H1 (cell line): ENCODE data around the gene ABCA5. TPM values are rescaled to one million over a fixed set of nuclear protein-coding genes. Genes with fewer than 3 reads are reported as not detected.

Experiments
- CTCF ChIA-PET: fragments of 300-600 bp; sonication (Branson Sonifier 250); formaldehyde crosslinking; loops from one replicate; lab custom pipeline; 2021; ENCODE audit not compliant: partially characterized antibody; lab: Charles Lee
- POLR2A ChIA-PET: fragments of 300-600 bp; sonication (Branson Sonifier 250); formaldehyde crosslinking; loops from one replicate; lab custom pipeline; 2021; ENCODE audit warnings: inconsistent platforms; ENCODE audit not compliant: partially characterized antibody; lab: Charles Lee
- DNase-seq, 2 experiments: peaks; one replicate each; pipeline versions ENCODE4 v3.0.0 to v3.0.0-alpha.2; 2010 to 2022; ENCODE audit warnings: low spot score in 2 of 2, low read depth in 1 of 2, mixed read lengths in 1 of 2
- FAIRE-seq: peaks from 2 replicates; lab custom pipeline; 2011; peaks lifted over from hg19 to GRCh38; lab: Jason Lieb, UNC
- H2AFZ ChIP-seq: 2 replicates; pipeline ENCODE4 v1.8.1; 2012; ENCODE audit warnings: low read length, inconsistent platforms
- H2AK5ac ChIP-seq: 2 replicates; pipeline ENCODE4 v1.6.1; 2013; ENCODE audit warnings: low read depth, low read length
- H2BK120ac ChIP-seq: replicated peaks from 2 replicates; pipeline ENCODE3; 2013; ENCODE audit warnings: low read depth, low read length, inconsistent platforms
- H2BK12ac ChIP-seq: 2 replicates; pipeline ENCODE4 v1.6.1; 2013; ENCODE audit warnings: low read depth, low read length
- H2BK15ac ChIP-seq: 2 replicates; pipeline ENCODE4 v1.6.1; 2013; ENCODE audit warnings: low read length
- H2BK20ac ChIP-seq: 2 replicates; pipeline ENCODE4 v1.6.1; 2013; ENCODE audit warnings: low read length
- H2BK5ac ChIP-seq: 2 replicates; pipeline ENCODE4 v1.6.1; 2013; ENCODE audit warnings: low read depth, low read length
- H3K14ac ChIP-seq: 2 replicates; pipeline ENCODE4 v1.6.1; 2013; ENCODE audit warnings: inconsistent platforms; ENCODE audit not compliant: insufficient read length
- H3K18ac ChIP-seq: 2 replicates; pipeline ENCODE4 v1.6.1; 2013; ENCODE audit warnings: low read length; ENCODE audit errors: extremely low read depth
- H3K23ac ChIP-seq: 2 replicates; pipeline ENCODE4 v1.6.1; 2013; ENCODE audit warnings: inconsistent platforms; ENCODE audit not compliant: insufficient read length
- H3K23me2 ChIP-seq: 2 replicates; pipeline ENCODE4 v1.6.1; 2013; ENCODE audit warnings: low read depth, low read length
- H3K27ac ChIP-seq: 2 replicates; pipeline ENCODE4 v1.6.1; 2011; ENCODE audit warnings: low read depth, low read length, inconsistent platforms
- H3K27me3 ChIP-seq, 4 experiments: replicated peaks in 1 of 4; 1 replicate in 1 of 4; 2 replicates in 3 of 4; pipeline versions ENCODE4 v1.6.1 to v1.8.1; 2011 to 2013; ENCODE audit warnings: low read length in 3 of 4, mild to moderate bottlenecking in 3 of 4, inconsistent platforms in 2 of 4, mixed read lengths in 2 of 4, moderate library complexity in 1 of 4; ENCODE audit not compliant: control insufficient read depth in 3 of 4, insufficient read depth in 3 of 4; ENCODE audit errors: extremely low read depth in 1 of 4
- H3K36me3 ChIP-seq, 4 experiments: 2 replicates each; pipeline versions ENCODE4 v1.6.1 to v1.8.1; 2011 to 2013; ENCODE audit warnings: mild to moderate bottlenecking in 4 of 4, low read length in 3 of 4, moderate library complexity in 2 of 4, control low read depth in 1 of 4, inconsistent platforms in 1 of 4; ENCODE audit not compliant: insufficient read depth in 4 of 4, control insufficient read depth in 2 of 4
- H3K4ac ChIP-seq: replicated peaks from 2 replicates; pipeline ENCODE3; 2013; ENCODE audit warnings: low read length, low read depth, mixed read lengths, inconsistent platforms; ENCODE audit not compliant: insufficient read length
- H3K4me1 ChIP-seq, 4 experiments: replicated peaks in 1 of 4; 1 replicate in 1 of 4; 2 replicates in 3 of 4; pipeline versions ENCODE4 v1.6.1 to v1.8.1; 2011 to 2013; ENCODE audit warnings: low read length in 3 of 4, inconsistent platforms in 2 of 4, mixed read lengths in 1 of 4; ENCODE audit not compliant: insufficient read depth in 4 of 4, control insufficient read depth in 3 of 4
- H3K4me2 ChIP-seq, 2 experiments: 2 replicates each; pipeline versions ENCODE4 v1.6.1 to v1.8.1; 2011 to 2013; ENCODE audit warnings: low read depth in 2 of 2, low read length in 2 of 2, control low read depth in 1 of 2, inconsistent platforms in 1 of 2, mild to moderate bottlenecking in 1 of 2; ENCODE audit not compliant: insufficient read depth in 1 of 2
- H3K4me3 ChIP-seq, 4 experiments: fragments of 200-600, 300-600 bp in 1 of 4; sonication (generic), shearing (Covaris generic), sonication (Bioruptor Twin) in 1 of 4; 2 replicates each; pipeline versions ENCODE4 v1.5.1 to v1.8.1; 2011 to 2016; ENCODE audit warnings: low read length in 4 of 4, low read depth in 3 of 4, control low read depth in 2 of 4, inconsistent platforms in 2 of 4, mild to moderate bottlenecking in 2 of 4, mixed read lengths in 1 of 4, moderate library complexity in 1 of 4; ENCODE audit not compliant: insufficient read depth in 2 of 4; ENCODE audit errors: extremely low read depth in 1 of 4
- H3K56ac ChIP-seq: replicated peaks from 2 replicates; pipeline ENCODE3; 2013; ENCODE audit warnings: low read depth, mild to moderate bottlenecking, mixed read lengths, low read length, inconsistent platforms; ENCODE audit not compliant: insufficient read length
- H3K79me1 ChIP-seq: 2 replicates; pipeline ENCODE4 v1.6.1; 2013; ENCODE audit warnings: low read depth, low read length, control low read depth
- H3K79me2 ChIP-seq, 2 experiments: 2 replicates each; pipeline versions ENCODE4 v1.6.1 to v1.8.1; 2012 to 2013; ENCODE audit warnings: low read length in 2 of 2, mild to moderate bottlenecking in 2 of 2, inconsistent platforms in 1 of 2; ENCODE audit not compliant: insufficient read depth in 2 of 2, control insufficient read depth in 1 of 2
- H3K9ac ChIP-seq, 4 experiments: replicated peaks in 1 of 4; 1 replicate in 1 of 4; 2 replicates in 3 of 4; pipeline versions ENCODE4 v1.6.1 to v1.8.1; 2011 to 2013; ENCODE audit warnings: low read depth in 3 of 4, low read length in 3 of 4, control low read depth in 2 of 4, mild to moderate bottlenecking in 2 of 4, moderate library complexity in 2 of 4, inconsistent platforms in 1 of 4; ENCODE audit errors: extremely low read depth in 1 of 4
- H3K9me3 ChIP-seq, 2 experiments: 2 replicates each; pipeline versions ENCODE4 v1.6.1 to v1.8.1; 2012 to 2013; ENCODE audit warnings: mild to moderate bottlenecking in 2 of 2, moderate library complexity in 2 of 2, control low read depth in 1 of 2, inconsistent platforms in 1 of 2, low read depth in 1 of 2, low read length in 1 of 2, mixed read lengths in 1 of 2; ENCODE audit not compliant: insufficient read depth in 2 of 2
- H4K20me1 ChIP-seq, 2 experiments: replicated peaks in 1 of 2; 2 replicates each; pipeline versions ENCODE3 to v1.8.1; 2011 to 2013; ENCODE audit warnings: inconsistent platforms in 2 of 2, low read length in 2 of 2, mild to moderate bottlenecking in 1 of 2; ENCODE audit not compliant: insufficient read depth in 2 of 2, control insufficient read depth in 1 of 2
- H4K5ac ChIP-seq: 2 replicates; pipeline ENCODE4 v1.6.1; 2013; ENCODE audit warnings: low read length, low read depth, mixed read lengths, inconsistent platforms; ENCODE audit not compliant: insufficient read length
- H4K8ac ChIP-seq: 2 replicates; pipeline ENCODE4 v1.8.0; 2013; ENCODE audit warnings: mild to moderate bottlenecking, moderate library complexity, low read length, inconsistent platforms; ENCODE audit not compliant: insufficient read depth; ENCODE audit errors: extremely low read depth
- H4K91ac ChIP-seq: replicated peaks from 2 replicates; pipeline ENCODE3; 2013; ENCODE audit warnings: low read length, mixed read lengths, inconsistent platforms; ENCODE audit not compliant: insufficient read length
- E2F6 ChIP-seq: IDR thresholded peaks from 2 replicates; pipeline ENCODE4 v1.6.1; 2012; ENCODE audit warnings: inconsistent platforms
- HDAC2 ChIP-seq, 2 experiments: fragments of 300-600 bp in 1 of 2; sonication (generic) in 1 of 2; IDR thresholded peaks; 2 replicates each; pipeline ENCODE4 v1.6.1; 2011 to 2012; ENCODE audit warnings: low read depth in 2 of 2, low read length in 2 of 2, mild to moderate bottlenecking in 2 of 2, moderate library complexity in 2 of 2, borderline replicate concordance in 1 of 2, inconsistent platforms in 1 of 2
- JUND ChIP-seq: IDR thresholded peaks from 2 replicates; pipeline ENCODE4 v1.6.1; 2011; ENCODE audit warnings: mild to moderate bottlenecking, improper control_type of control experiment, low read length
- PHF8 ChIP-seq: fragments of 200-600 bp; sonication (generic); conservative IDR thresholded peaks from 2 replicates; pipeline ENCODE4 v1.7.1; 2012; ENCODE audit warnings: low read depth, mild to moderate bottlenecking, inconsistent platforms, low read length, moderate library complexity
- RAD21 ChIP-seq, 2 experiments: IDR thresholded peaks in 1 of 2; conservative IDR thresholded peaks in 1 of 2; 2 replicates each; pipeline ENCODE4 v1.6.1; 2011; ENCODE audit warnings: low read depth in 2 of 2, low read length in 2 of 2, improper control_type of control experiment in 1 of 2, inconsistent platforms in 1 of 2, mild to moderate bottlenecking in 1 of 2, moderate library complexity in 1 of 2
- SIN3A ChIP-seq, 2 experiments: IDR thresholded peaks in 1 of 2; conservative IDR thresholded peaks in 1 of 2; 2 replicates each; pipeline ENCODE4 v1.6.1; 2011 to 2012; ENCODE audit warnings: low read length in 2 of 2, improper control_type of control experiment in 1 of 2, low read depth in 1 of 2, mild to moderate bottlenecking in 1 of 2
- WGBS, 2 experiments: shearing (Covaris generic) in 1 of 2; methylation state at CpG; one replicate each; pipeline versions ENCODE4 v1.1.6 to v1.1.7; 2013 to 2015; ENCODE audit warnings: low lambda C conversion rate in 2 of 2, mixed read lengths in 2 of 2, inconsistent platforms in 1 of 2, low coverage in 1 of 2, missing lambda C conversion rate in 1 of 2; ENCODE audit not compliant: insufficient replicate concordance in 2 of 2, insufficient coverage in 1 of 2, insufficient read length in 1 of 2; ENCODE audit errors: extremely low coverage in 1 of 2, missing lambda C conversion rate in 1 of 2; 5-methylcytosine and 5-hydroxymethylcytosine counted together
- long read RNA-seq, 2 experiments: library from RNA in 1 of 2; library from capped mRNA in 1 of 2; stranded (forward); transcript quantifications; one replicate each; pipeline ENCODE4 v2.0.0, GENCODE V29; 2021; ENCODE audit warnings: inconsistent platforms in 1 of 2
- polyA minus RNA-seq, 3 experiments: library from RNA; depleted of rRNA, polyadenylated mRNA; stranded (reverse); fragments of >200 nt; gene quantifications; 1 replicate in 2 of 3; 2 replicates in 1 of 3; pipeline ENCODE4 v1.2.3, GENCODE V29; 2011
- polyA plus RNA-seq, 7 experiments: library from polyadenylated mRNA; depleted of rRNA in 3 of 7; stranded (reverse) in 5 of 7; unstranded in 2 of 7; fragments of >200 nt in 5 of 7; fragments of 200-250 nt in 2 of 7; gene quantifications; 1 replicate in 5 of 7; 2 replicates in 1 of 7; 4 replicates in 1 of 7; pipeline versions ENCODE4 v1.2.1 to v1.2.3, GENCODE V29; 2011 to 2013; ENCODE audit warnings: missing spikeins in 2 of 7, mixed read lengths in 2 of 7
- total RNA-seq: library from RNA; stranded (reverse); fragmentation: NEBNext Ultra II Directional; extraction: Animal tissue kit (Norgen Biotek cat#: 25700); gene quantifications from 2 replicates; pipeline ENCODE4 v1.2.1, GENCODE V29; 2021

The ABCA5 gene
- 2.3 and 4.1 TPM in 2 replicates for total RNA-seq
- polyA plus RNA-seq (2011; rRNA removed): 0.52 and 1.3 TPM in 2 replicates
- polyA plus RNA-seq (2011; cell fraction: cytosol; rRNA removed): 1.4 TPM
- polyA plus RNA-seq (2011; cell fraction: nucleus; rRNA removed): 0.83 TPM
- 0.66 to 1.3 TPM (median 0.94 TPM) in 4 replicates for polyA plus RNA-seq (2012, experiment 1 of 2)
- 0.18 TPM for polyA plus RNA-seq (2012, experiment 2 of 2)
- 1.6 TPM for polyA plus RNA-seq (2013, experiment 1 of 2)
- 1.6 TPM for polyA plus RNA-seq (2013, experiment 2 of 2)
- 1.7 and 2.0 TPM in 2 replicates for polyA minus RNA-seq (2011; rRNA and poly(A)+ RNA removed)
- 0.81 TPM for polyA minus RNA-seq (2011; cell fraction: cytosol; rRNA and poly(A)+ RNA removed)
- 4.8 TPM for polyA minus RNA-seq (2011; cell fraction: nucleus; rRNA and poly(A)+ RNA removed)
- long read RNA-seq, experiment 1: 0 reads
- long read RNA-seq, experiment 2: 0 reads

DNA sequence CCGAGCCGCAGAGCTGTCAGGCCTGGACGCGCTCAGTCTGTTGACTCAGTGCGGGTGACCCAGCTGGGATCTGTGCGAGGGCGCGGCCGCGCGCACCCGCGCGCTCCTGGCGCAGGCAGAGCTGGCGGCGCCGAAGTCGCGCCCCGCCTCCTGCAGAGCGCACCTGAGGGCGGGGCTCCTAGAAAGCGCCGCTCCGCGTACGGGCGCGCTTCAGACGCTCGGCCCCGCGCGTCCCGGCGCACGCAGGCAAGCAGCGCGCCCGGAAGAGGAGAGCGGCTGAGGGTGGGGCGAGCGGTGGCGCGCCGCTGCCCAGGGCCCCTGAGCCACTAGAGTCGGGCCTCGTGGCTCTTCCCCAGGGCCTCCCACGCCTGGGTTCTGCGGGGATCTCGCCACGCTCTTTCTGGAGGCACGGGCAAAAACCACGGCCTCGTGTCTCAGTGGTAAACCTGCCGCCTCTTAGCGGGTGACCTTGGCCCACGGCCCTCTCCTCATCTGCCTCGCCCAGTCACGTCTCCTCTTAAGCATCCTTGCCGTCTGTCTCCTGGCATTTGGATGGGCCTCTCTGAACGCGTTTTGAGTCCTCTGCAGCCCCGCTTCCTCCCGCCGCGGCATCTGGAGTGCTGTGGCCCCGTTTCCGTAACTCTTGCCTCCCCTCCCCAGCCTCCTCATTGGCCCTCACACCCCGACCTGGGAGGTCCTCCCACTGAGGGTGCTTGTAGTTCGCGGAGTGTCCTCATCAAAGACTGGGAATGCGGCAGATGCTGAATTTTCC, at the start of gene ABCA5:
ABCA5 (minus strand) TSS at position 74 of the 772 bp plus-strand sequence. CDS start 12,718 bp downstream, outside the sequence.
- peak; percentile 82 to 84 for DNase-seq
- TF ChIP-seq E2F6: peak; percentile 30; the same call in 1 of the 2 replicates
- TF ChIP-seq SIN3A (conservative IDR thresholded peaks at IDR 0.05 in 1 of 2, IDR thresholded peaks at IDR 0.05 in 1 of 2; ENCODE audit: low read depth in 1 of 2, low read length in 2 of 2): peak; percentile 76 to 96; a peak in 3 of 4 replicates
- peak; percentile 80 for TF ChIP-seq PHF8
- peak; percentile 59 to 91; a peak in 2 of 4 replicates for TF ChIP-seq HDAC2 (IDR thresholded peaks at IDR 0.05; ENCODE audit: borderline replicate concordance in 1 of 2, low read depth in 2 of 2, low read length in 2 of 2)
- TF ChIP-seq RAD21 (IDR thresholded peaks at IDR 0.05 in 1 of 2, conservative IDR thresholded peaks at IDR 0.05 in 1 of 2; ENCODE audit: low read depth in 2 of 2, low read length in 2 of 2): no peak
- TF ChIP-seq JUND: no peak

More for the DNA sequence above, at the start of gene ABCA5:
- H3K14ac ChIP-seq: no peak within 1 kb of the TSS
- peak within 1 kb of the TSS; percentile 74 to 97 for H3K4me2 ChIP-seq
- H3K4ac ChIP-seq: no peak within 1 kb of the TSS
- ChIA-PET POLR2A (interaction anchor here (0.5 to 1.4 kb wide), 5 partner anchors 10 to 667 kb away, joined by 3 to 5 read pairs (median 4); no protein-coding TSS in a partner anchor), CTCF (interaction anchor here (1.0 to 3.1 kb wide), 6 partner anchors 8 to 787 kb away, joined by 3 to 9 read pairs (median 3); no protein-coding TSS in a partner anchor)
- no peak within 1 kb of the TSS for H2BK120ac ChIP-seq
- peaks cover 0 to 15% (median 10%) of the 10 kb centered on the region in 4 experiments; a peak in 5 of 7 replicates for H3K27me3 ChIP-seq
- H4K20me1 ChIP-seq: no peaks in the 10 kb centered on the region
- no peaks in the 10 kb centered on the region for H3K79me1 ChIP-seq
- H3K27ac ChIP-seq: no peak within 1 kb of the TSS
- peak within 1 kb of the TSS; percentile 59 for H4K5ac ChIP-seq
- H3K36me3 ChIP-seq: no peaks in the 10 kb centered on the region
- H3K9ac ChIP-seq: peak within 1 kb of the TSS in 3 of 4 experiments; percentile 56 to 60 (median 57); a peak in 5 of 7 replicates
- 0 out of 2 replicates have a peak within 1 kb of the TSS, but pooled peaks have one; percentile 34 for H2AK5ac ChIP-seq
- peaks cover 11% of the 10 kb centered on the region for H3K23me2 ChIP-seq
- H4K8ac ChIP-seq: peak within 1 kb of the TSS; percentile 94
- H2BK15ac ChIP-seq: peak within 1 kb of the TSS; percentile 53; the same call in 1 of the 2 replicates
- H2BK5ac ChIP-seq: no peak within 1 kb of the TSS; the same call in 1 of the 2 replicates
- H2BK12ac ChIP-seq: no peak within 1 kb of the TSS
- peak within 1 kb of the TSS; percentile 78; the same call in 1 of the 2 replicates for H3K18ac ChIP-seq
- peaks cover 0 to 4% (median 0%) of the 10 kb centered on the region in 4 experiments; a peak in 4 of 7 replicates for H3K4me1 ChIP-seq
- H3K23ac ChIP-seq: no peak within 1 kb of the TSS
- 3% methylated on average over 47 of the region's 74 CpGs; no CpG with 5 or more reads in 1 of the 2 experiments for WGBS, 2 experiments
- peaks cover 2 to 4% of the 10 kb centered on the region in 2 experiments; a peak in 3 of 4 replicates for H3K9me3 ChIP-seq
- H2AFZ ChIP-seq: peak within 1 kb of the TSS; percentile 82; the same call in 1 of the 2 replicates
- H3K56ac ChIP-seq: no peak within 1 kb of the TSS
- FAIRE-seq: no peak
- 0 out of 2 replicates have a peak within 1 kb of the TSS, but pooled peaks have one; percentile 48 for H2BK20ac ChIP-seq
- no peaks in the 10 kb centered on the region for H3K79me2 ChIP-seq
- peak within 1 kb of the TSS; percentile 63 to 87 (median 72) for H3K4me3 ChIP-seq
- H4K91ac ChIP-seq: peak within 1 kb of the TSS; percentile 69
